Heart left ventricle (tissue), 13 donors: ENCODE results near the gene MARCOL.

ENCODE experiments used
- CTCF ChIP-seq, 12 donors: fragments of 200-600 bp; sonication (generic) in 4 of 12; IDR thresholded peaks; one replicate each; pipeline versions ENCODE4 v1.5.0 to v1.8.0; 2018 to 2022; ENCODE audit warnings: antibody characterized with exemption in 12 of 12, mild to moderate bottlenecking in 5 of 12
- POLR2A ChIP-seq, 2 donors: fragments of 450-650 bp; IDR thresholded peaks; one replicate each; pipeline ENCODE4 v1.6.1; 2017; ENCODE audit warnings: antibody characterized with exemption in 2 of 2, mild to moderate bottlenecking in 2 of 2, moderate library complexity in 2 of 2
- donor health status: ischemic (EF 13 %, LVEDD 7.1; RV severe dilation, severe dysfunction).
- donor health status: DM: no; HTN: yes; CAD: no.
- donor health status: DM: no; HTN: no; CAD: no.
- donor health status: ischemic (EF 25% LVEDD 6.9; RV normal size, moderate dysfunction).
- donor health status: ischemic (EF 25% LVEDD 5.7; RV mildly dilated, moderate dysfunction).
- donor health status: ischemic (EF 35%, LVEDD 5.7; RV mildly dilated, moderate dysfunction).
- donor health status: nonischemic (EF 11% LVEDD 7.7; RV severe dilation, severe dysfunction).
- donor health status: DM: yes; HTN: yes; CAD: no.
- donor health status: PGD.
- donor health status: ischemic (EF 29% LVEDD 5.4; RV normal size, mild dysfunction).
- donor health status: nonischemic (EF 23%, LVEDD 6.1; RV moderate dilation, normal function).

DNA sequence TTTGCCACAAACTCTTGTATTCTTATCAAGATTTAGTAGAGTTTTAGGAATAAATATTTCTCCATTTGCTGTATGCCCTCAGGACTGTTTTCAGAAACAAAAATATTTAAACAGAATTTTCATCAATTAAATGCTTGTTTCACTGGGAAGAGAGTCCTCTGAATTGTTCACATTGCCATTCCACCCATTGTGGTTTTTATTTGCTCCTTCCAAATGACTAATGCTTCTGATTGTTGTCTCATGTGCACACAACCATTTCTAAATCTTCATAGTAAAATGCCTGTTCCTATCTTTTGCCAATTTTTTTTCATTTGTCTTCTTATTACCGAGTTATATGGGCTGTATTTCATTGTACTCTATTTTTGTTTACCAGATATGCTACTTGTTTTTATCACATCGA, 10.6 kb downstream of the MARCOL start:
- no peak for TF ChIP-seq CTCF (IDR thresholded peaks at IDR 0.05)
- TF ChIP-seq POLR2A (IDR thresholded peaks at IDR 0.05) = no peak
